NCI-H2029 (cell line): Measurements from ENCODE around the gene TMEM178B.
"Not testable (repeated sequence)": the region's sequence is repeated elsewhere in the genome, so short reads cannot be mapped to it uniquely, and the experiment has no call there.

Experiments
- DNase-seq: peaks from one replicate; lab custom pipeline; 2025; lab: John Stamatoyannopoulos, UW

TMEM178B gene

GRCh38 chr7:141312828-141313521 is 239.1 kb downstream of the TMEM178B start:
- no peak for DNase-seq

DNA sequence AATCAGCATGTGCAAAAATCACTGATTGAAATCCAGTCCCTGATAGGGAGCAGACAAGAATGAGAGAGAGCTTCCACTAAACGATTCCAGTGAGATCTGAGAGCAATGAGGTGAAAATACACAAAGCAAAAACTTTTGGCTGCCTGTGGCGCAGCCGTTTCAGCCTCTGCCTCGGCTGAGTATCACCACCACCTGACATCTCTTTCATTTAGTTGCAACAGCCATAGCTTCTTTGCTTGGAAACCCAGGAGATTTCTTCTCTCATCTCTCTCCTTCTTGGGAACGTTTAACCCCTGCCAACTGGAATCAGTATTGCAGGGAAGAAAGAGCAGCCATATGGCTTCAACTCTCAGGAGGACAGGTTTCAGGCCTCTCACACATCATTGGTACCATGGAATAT is 240.0 kb downstream of the TMEM178B start:
- DNase-seq, result no peak

DNA sequence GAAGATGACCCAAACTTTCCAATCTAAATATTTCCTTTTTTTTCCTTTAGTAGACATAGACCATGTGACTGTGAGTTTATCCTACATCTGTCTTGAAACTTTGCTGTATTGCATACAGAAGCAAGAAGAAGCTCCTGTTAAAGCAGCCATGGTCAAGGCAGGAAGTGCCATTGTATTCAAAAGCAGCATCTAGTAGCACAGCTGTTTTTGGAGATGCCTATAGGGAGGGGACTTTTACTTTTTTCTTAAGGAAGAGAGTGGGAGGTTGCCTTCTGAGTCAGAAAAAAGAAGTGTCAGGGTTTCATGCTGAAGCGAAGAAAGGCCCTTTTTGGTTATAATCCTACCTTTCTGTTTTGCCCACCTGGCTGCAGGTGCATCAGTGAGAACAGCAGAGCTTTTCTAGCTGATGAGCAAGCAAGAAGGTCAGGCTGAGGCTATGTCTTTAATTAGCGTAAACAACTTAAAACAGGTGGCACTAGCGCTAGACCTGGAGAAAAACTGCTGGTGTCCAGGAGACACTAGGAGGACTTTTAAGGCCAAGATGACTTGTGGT is 243.2 kb downstream of the TMEM178B start:
- DNase-seq, result no peak

- DNase-seq, result no peak
Measured at GRCh38 chr7:141320287-141320686, 246.4 kb downstream of the TMEM178B start.

- no peak for DNase-seq
Measured at GRCh38 chr7:141322383-141322782, 248.5 kb downstream of the TMEM178B start.

DNA sequence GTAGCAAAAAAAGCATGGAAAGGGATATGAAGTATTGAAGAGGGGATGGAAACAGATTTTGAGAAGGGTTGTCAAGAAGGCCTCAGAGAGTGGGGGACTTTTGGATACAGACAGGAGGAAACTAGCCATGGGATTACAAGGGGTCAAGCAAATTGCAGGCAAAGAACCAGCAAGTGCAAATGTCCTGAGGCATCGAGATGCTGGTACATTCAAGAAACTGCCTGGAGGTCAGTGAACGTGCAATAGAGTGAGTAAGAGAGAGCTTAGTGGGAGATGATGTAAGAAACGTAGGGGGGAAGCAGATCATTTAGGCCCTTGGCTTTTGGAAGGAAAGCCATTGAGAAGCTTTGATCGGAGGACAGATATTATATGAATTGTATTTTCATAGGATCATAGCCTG is 250.0 kb downstream of the TMEM178B start:
- no peak for DNase-seq

- DNase-seq, result no peak
Measured at GRCh38 chr7:141324870-141325269, 251.0 kb downstream of the TMEM178B start.

GRCh38 chr7:141325275-141325674 is 251.4 kb downstream of the TMEM178B start:
- no peak for DNase-seq

DNA sequence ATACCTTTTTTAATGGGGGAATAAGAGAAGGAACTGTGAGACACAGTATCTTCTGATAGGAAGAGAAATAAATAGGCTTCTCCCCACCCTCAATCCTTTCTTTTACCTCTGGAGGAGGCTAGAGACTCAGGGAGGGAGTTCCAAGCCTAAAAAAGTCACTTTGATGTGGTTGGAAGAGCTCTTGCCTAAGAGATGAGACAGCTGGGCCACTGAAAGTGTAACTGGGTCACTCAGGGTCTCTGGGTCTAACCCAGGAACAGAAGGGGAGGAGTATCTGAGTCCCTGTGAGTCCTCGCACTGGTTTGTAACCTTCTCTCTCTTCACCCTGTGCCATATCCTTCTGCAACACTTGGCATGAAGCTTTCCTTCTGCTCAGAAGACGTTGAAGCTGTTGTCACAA is 254.4 kb downstream of the TMEM178B start:
- no peak for DNase-seq

- not testable (repeated sequence) for DNase-seq
Measured at GRCh38 chr7:141330285-141330684, 256.4 kb downstream of the TMEM178B start.

DNA sequence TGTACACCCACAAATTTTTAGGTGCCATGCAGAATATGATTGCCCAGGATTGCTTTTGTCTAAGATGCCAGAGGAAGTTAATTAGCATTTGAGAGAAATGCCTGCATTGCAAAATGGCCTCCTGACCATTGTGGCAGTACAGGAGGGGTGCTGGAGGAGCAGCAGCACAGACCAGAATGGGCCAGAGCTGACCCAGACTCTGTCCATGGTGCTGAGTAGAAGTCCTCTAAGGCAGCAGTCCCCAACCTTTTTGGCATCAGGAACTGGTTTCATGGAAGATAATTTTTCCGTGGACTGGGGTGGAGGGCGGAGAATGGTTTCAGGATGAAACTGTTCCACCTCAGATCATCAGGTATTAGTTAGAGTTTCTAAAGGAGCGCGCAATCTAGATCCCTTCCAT is 259.6 kb downstream of the TMEM178B start:
- no peak for DNase-seq

GRCh38 chr7:141335164-141335563 is 261.3 kb downstream of the TMEM178B start:
- DNase-seq, result no peak

GRCh38 chr7:141339603-141340002 is 265.7 kb downstream of the TMEM178B start:
- no peak for DNase-seq

DNA sequence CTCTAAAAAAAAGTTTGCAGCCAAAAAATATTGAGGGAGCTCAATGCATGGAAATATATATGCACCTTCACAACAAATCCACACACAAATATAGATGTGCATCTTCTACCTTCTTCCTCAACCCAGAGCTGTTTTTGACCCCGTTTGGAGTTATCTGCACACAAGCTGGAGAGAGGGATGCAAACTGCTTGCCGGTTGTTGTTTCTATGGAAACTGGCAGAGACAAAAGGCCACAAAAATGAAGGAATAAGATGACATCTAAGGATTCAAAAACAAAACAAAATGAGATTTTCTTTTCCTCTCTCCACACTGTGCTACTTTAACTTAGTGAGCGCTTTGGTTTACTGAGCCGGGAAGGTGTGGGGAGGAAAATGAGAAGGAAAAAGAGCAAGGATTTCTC is 267.1 kb downstream of the TMEM178B start:
- DNase-seq, result no peak

DNA sequence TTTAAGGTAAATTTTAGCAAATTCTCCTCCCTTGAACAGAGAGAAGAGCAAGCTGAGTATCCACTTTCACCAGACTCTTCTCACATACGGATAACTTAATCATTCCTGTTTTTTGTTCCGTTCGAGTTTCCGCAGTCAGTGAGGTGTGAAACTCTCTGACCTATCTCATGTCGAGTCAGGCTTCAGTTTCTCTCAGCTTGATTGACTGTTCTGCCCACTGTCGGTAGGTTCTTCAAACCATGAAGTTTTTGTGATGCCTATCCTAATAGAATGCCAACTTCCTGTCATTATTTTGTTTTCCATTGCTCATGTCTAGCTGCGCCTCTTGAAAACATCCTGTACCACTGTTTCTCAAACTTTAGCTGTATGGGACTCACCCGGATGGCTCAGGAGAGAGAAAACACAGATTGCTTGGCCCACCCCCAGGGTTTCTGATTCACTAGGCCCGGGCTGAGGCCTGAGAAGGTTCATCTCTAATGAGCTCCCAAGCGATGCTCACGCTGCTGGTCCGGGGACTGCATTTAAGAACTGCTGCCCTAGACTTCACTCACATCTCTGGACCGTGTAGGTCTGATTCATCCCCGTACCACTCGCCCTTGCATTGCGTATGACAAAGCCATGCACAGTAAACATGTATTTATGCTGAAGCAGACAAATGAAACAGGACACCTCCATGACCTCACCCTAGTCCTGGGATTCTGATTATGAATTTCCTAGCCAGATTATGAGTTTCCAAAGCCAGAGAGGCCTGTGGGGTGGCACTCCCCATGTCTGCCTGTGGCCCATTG is 269.0 kb downstream of the TMEM178B start:
- peak; percentile 7 for DNase-seq

GRCh38 chr7:141344153-141344935 is 270.5 kb downstream of the TMEM178B start:
- DNase-seq, result no peak

- DNase-seq, result no peak
Measured at GRCh38 chr7:141348728-141349127, 274.9 kb downstream of the TMEM178B start.

- DNase-seq, result no peak
Measured at GRCh38 chr7:141349338-141349737, 275.5 kb downstream of the TMEM178B start.

DNA sequence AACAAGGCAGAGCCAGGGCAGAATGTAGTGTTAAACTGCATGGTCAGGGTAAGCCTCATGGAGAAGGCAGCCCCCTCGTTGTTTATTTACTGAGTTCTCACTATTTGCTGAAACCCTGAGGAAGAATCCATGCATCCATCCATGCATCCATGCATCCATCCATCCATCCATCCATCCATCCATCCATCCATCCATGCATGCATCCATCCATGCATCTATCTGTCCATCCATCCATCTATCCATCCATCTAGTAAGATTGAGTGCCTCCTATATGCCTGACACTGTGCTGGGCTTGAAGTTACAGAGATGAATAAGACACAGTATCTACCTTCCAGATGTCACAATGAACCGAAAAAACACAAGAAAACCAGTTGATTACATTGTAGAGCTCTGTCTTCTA is 275.9 kb downstream of the TMEM178B start:
- no peak for DNase-seq

DNA sequence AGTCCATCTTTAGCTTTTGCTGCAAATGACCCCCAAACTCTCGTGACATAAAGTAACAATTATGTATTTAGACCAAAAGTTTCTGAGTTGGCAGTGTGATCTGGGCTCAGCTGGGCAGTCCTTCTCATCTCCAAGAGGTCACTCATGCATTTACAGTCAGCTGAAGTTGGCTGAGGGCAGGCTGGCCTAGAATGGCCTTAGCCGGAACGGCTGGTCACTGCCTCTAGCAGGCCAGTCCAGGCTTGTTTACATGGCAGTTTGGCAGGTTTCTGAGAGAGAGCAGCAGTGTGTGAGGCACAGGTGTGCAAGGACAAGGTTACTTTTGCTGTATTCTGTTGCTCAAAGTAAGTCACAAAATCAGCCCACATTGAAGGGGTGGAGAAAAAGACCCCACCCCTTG is 277.3 kb downstream of the TMEM178B start:
- DNase-seq, result no peak

DNA sequence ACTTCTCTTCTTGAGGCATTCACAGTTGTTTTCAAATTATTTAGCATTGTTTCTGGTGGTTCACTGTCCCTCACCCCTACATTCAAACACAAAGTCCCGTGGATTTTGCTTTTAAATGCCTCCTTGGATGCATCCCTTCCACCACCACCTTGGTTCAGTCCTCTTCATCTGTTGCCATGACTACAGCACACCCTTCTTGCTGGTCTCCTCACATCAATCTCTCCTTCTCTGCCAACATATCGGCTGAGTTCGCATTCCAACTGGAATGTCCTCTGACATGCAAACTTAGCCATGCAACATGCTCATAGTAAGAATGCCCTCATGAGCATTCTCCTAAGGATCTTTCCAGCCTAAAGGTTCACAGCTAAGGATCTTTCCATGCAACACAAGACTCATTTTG is 279.1 kb downstream of the TMEM178B start:
- DNase-seq, result no peak

GRCh38 chr7:141354251-141354650 is 280.4 kb downstream of the TMEM178B start:
- no peak for DNase-seq

GRCh38 chr7:141355032-141355431 is 281.2 kb downstream of the TMEM178B start:
- no peak for DNase-seq
